H1 (cell line): Measurements from ENCODE around the gene WDR64. TPM values are rescaled to one million over a fixed set of nuclear protein-coding genes. Genes with fewer than 3 reads are reported as not detected.

Source experiments
- CTCF ChIA-PET: fragments of 300-600 bp; sonication (Branson Sonifier 250); formaldehyde crosslinking; loops from one replicate; lab custom pipeline; 2021; ENCODE audit not compliant: partially characterized antibody; lab: Charles Lee
- POLR2A ChIA-PET: fragments of 300-600 bp; sonication (Branson Sonifier 250); formaldehyde crosslinking; loops from one replicate; lab custom pipeline; 2021; ENCODE audit warnings: inconsistent platforms; ENCODE audit not compliant: partially characterized antibody; lab: Charles Lee
- DNase-seq, 2 experiments: peaks; one replicate each; pipeline versions ENCODE4 v3.0.0 to v3.0.0-alpha.2; 2010 to 2022; ENCODE audit warnings: low spot score in 2 of 2, low read depth in 1 of 2, mixed read lengths in 1 of 2
- FAIRE-seq: peaks from 2 replicates; lab custom pipeline; 2011; peaks lifted over from hg19 to GRCh38; lab: Jason Lieb, UNC
- H2AFZ ChIP-seq: 2 replicates; pipeline ENCODE4 v1.8.1; 2012; ENCODE audit warnings: low read length, inconsistent platforms
- H2AK5ac ChIP-seq: 2 replicates; pipeline ENCODE4 v1.6.1; 2013; ENCODE audit warnings: low read depth, low read length
- H2BK120ac ChIP-seq: replicated peaks from 2 replicates; pipeline ENCODE3; 2013; ENCODE audit warnings: low read depth, low read length, inconsistent platforms
- H2BK12ac ChIP-seq: 2 replicates; pipeline ENCODE4 v1.6.1; 2013; ENCODE audit warnings: low read depth, low read length
- H2BK15ac ChIP-seq: 2 replicates; pipeline ENCODE4 v1.6.1; 2013; ENCODE audit warnings: low read length
- H2BK20ac ChIP-seq: 2 replicates; pipeline ENCODE4 v1.6.1; 2013; ENCODE audit warnings: low read length
- H2BK5ac ChIP-seq: 2 replicates; pipeline ENCODE4 v1.6.1; 2013; ENCODE audit warnings: low read depth, low read length
- H3K14ac ChIP-seq: 2 replicates; pipeline ENCODE4 v1.6.1; 2013; ENCODE audit warnings: inconsistent platforms; ENCODE audit not compliant: insufficient read length
- H3K18ac ChIP-seq: 2 replicates; pipeline ENCODE4 v1.6.1; 2013; ENCODE audit warnings: low read length; ENCODE audit errors: extremely low read depth
- H3K23ac ChIP-seq: 2 replicates; pipeline ENCODE4 v1.6.1; 2013; ENCODE audit warnings: inconsistent platforms; ENCODE audit not compliant: insufficient read length
- H3K23me2 ChIP-seq: 2 replicates; pipeline ENCODE4 v1.6.1; 2013; ENCODE audit warnings: low read depth, low read length
- H3K27ac ChIP-seq: 2 replicates; pipeline ENCODE4 v1.6.1; 2011; ENCODE audit warnings: low read depth, low read length, inconsistent platforms
- H3K27me3 ChIP-seq, 4 experiments: replicated peaks in 1 of 4; 1 replicate in 1 of 4; 2 replicates in 3 of 4; pipeline versions ENCODE4 v1.6.1 to v1.8.1; 2011 to 2013; ENCODE audit warnings: low read length in 3 of 4, mild to moderate bottlenecking in 3 of 4, inconsistent platforms in 2 of 4, mixed read lengths in 2 of 4, moderate library complexity in 1 of 4; ENCODE audit not compliant: control insufficient read depth in 3 of 4, insufficient read depth in 3 of 4; ENCODE audit errors: extremely low read depth in 1 of 4
- H3K36me3 ChIP-seq, 4 experiments: 2 replicates each; pipeline versions ENCODE4 v1.6.1 to v1.8.1; 2011 to 2013; ENCODE audit warnings: mild to moderate bottlenecking in 4 of 4, low read length in 3 of 4, moderate library complexity in 2 of 4, control low read depth in 1 of 4, inconsistent platforms in 1 of 4; ENCODE audit not compliant: insufficient read depth in 4 of 4, control insufficient read depth in 2 of 4
- H3K4ac ChIP-seq: replicated peaks from 2 replicates; pipeline ENCODE3; 2013; ENCODE audit warnings: low read length, low read depth, mixed read lengths, inconsistent platforms; ENCODE audit not compliant: insufficient read length
- H3K4me1 ChIP-seq, 4 experiments: replicated peaks in 1 of 4; 1 replicate in 1 of 4; 2 replicates in 3 of 4; pipeline versions ENCODE4 v1.6.1 to v1.8.1; 2011 to 2013; ENCODE audit warnings: low read length in 3 of 4, inconsistent platforms in 2 of 4, mixed read lengths in 1 of 4; ENCODE audit not compliant: insufficient read depth in 4 of 4, control insufficient read depth in 3 of 4
- H3K4me2 ChIP-seq, 2 experiments: 2 replicates each; pipeline versions ENCODE4 v1.6.1 to v1.8.1; 2011 to 2013; ENCODE audit warnings: low read depth in 2 of 2, low read length in 2 of 2, control low read depth in 1 of 2, inconsistent platforms in 1 of 2, mild to moderate bottlenecking in 1 of 2; ENCODE audit not compliant: insufficient read depth in 1 of 2
- H3K4me3 ChIP-seq, 4 experiments: fragments of 200-600, 300-600 bp in 1 of 4; sonication (generic), shearing (Covaris generic), sonication (Bioruptor Twin) in 1 of 4; 2 replicates each; pipeline versions ENCODE4 v1.5.1 to v1.8.1; 2011 to 2016; ENCODE audit warnings: low read length in 4 of 4, low read depth in 3 of 4, control low read depth in 2 of 4, inconsistent platforms in 2 of 4, mild to moderate bottlenecking in 2 of 4, mixed read lengths in 1 of 4, moderate library complexity in 1 of 4; ENCODE audit not compliant: insufficient read depth in 2 of 4; ENCODE audit errors: extremely low read depth in 1 of 4
- H3K56ac ChIP-seq: replicated peaks from 2 replicates; pipeline ENCODE3; 2013; ENCODE audit warnings: low read depth, mild to moderate bottlenecking, mixed read lengths, low read length, inconsistent platforms; ENCODE audit not compliant: insufficient read length
- H3K79me1 ChIP-seq: 2 replicates; pipeline ENCODE4 v1.6.1; 2013; ENCODE audit warnings: low read depth, low read length, control low read depth
- H3K79me2 ChIP-seq, 2 experiments: 2 replicates each; pipeline versions ENCODE4 v1.6.1 to v1.8.1; 2012 to 2013; ENCODE audit warnings: low read length in 2 of 2, mild to moderate bottlenecking in 2 of 2, inconsistent platforms in 1 of 2; ENCODE audit not compliant: insufficient read depth in 2 of 2, control insufficient read depth in 1 of 2
- H3K9ac ChIP-seq, 4 experiments: replicated peaks in 1 of 4; 1 replicate in 1 of 4; 2 replicates in 3 of 4; pipeline versions ENCODE4 v1.6.1 to v1.8.1; 2011 to 2013; ENCODE audit warnings: low read depth in 3 of 4, low read length in 3 of 4, control low read depth in 2 of 4, mild to moderate bottlenecking in 2 of 4, moderate library complexity in 2 of 4, inconsistent platforms in 1 of 4; ENCODE audit errors: extremely low read depth in 1 of 4
- H3K9me3 ChIP-seq, 2 experiments: 2 replicates each; pipeline versions ENCODE4 v1.6.1 to v1.8.1; 2012 to 2013; ENCODE audit warnings: mild to moderate bottlenecking in 2 of 2, moderate library complexity in 2 of 2, control low read depth in 1 of 2, inconsistent platforms in 1 of 2, low read depth in 1 of 2, low read length in 1 of 2, mixed read lengths in 1 of 2; ENCODE audit not compliant: insufficient read depth in 2 of 2
- H4K20me1 ChIP-seq, 2 experiments: replicated peaks in 1 of 2; 2 replicates each; pipeline versions ENCODE3 to v1.8.1; 2011 to 2013; ENCODE audit warnings: inconsistent platforms in 2 of 2, low read length in 2 of 2, mild to moderate bottlenecking in 1 of 2; ENCODE audit not compliant: insufficient read depth in 2 of 2, control insufficient read depth in 1 of 2
- H4K5ac ChIP-seq: 2 replicates; pipeline ENCODE4 v1.6.1; 2013; ENCODE audit warnings: low read length, low read depth, mixed read lengths, inconsistent platforms; ENCODE audit not compliant: insufficient read length
- H4K8ac ChIP-seq: 2 replicates; pipeline ENCODE4 v1.8.0; 2013; ENCODE audit warnings: mild to moderate bottlenecking, moderate library complexity, low read length, inconsistent platforms; ENCODE audit not compliant: insufficient read depth; ENCODE audit errors: extremely low read depth
- H4K91ac ChIP-seq: replicated peaks from 2 replicates; pipeline ENCODE3; 2013; ENCODE audit warnings: low read length, mixed read lengths, inconsistent platforms; ENCODE audit not compliant: insufficient read length
- EP300 ChIP-seq, 2 experiments: IDR thresholded peaks; 1 replicate in 1 of 2; 2 replicates in 1 of 2; pipeline ENCODE4 v1.6.1; 2011 to 2012; ENCODE audit warnings: low read depth in 2 of 2, low read length in 2 of 2, mild to moderate bottlenecking in 2 of 2, borderline replicate concordance in 1 of 2, inconsistent platforms in 1 of 2, moderate library complexity in 1 of 2
- GABPA ChIP-seq: IDR thresholded peaks from 2 replicates; pipeline ENCODE4 v1.6.1; 2011; ENCODE audit warnings: mild to moderate bottlenecking, low read length, moderate library complexity, borderline replicate concordance; ENCODE audit not compliant: insufficient read depth
- JUN ChIP-seq: IDR thresholded peaks from 2 replicates; pipeline ENCODE4 v1.6.1; 2011; ENCODE audit warnings: low read depth, mild to moderate bottlenecking, improper control_type of control experiment, low read length
- KDM4A ChIP-seq: IDR thresholded peaks from one replicate; pipeline ENCODE4 v1.7.1; 2012; ENCODE audit warnings: low read depth, mild to moderate bottlenecking, moderate library complexity, low read length, inconsistent platforms; ENCODE audit not compliant: severe bottlenecking
- KDM5A ChIP-seq: fragments of 200-600 bp; IDR thresholded peaks from 2 replicates; pipeline ENCODE4 v1.7.1; 2012; ENCODE audit warnings: mild to moderate bottlenecking, low read length, inconsistent platforms, mixed read lengths
- MAX ChIP-seq: IDR thresholded peaks from 2 replicates; pipeline ENCODE4 v1.6.1; 2012; ENCODE audit warnings: inconsistent platforms
- POU5F1 ChIP-seq: IDR thresholded peaks from 2 replicates; pipeline ENCODE4 v1.6.1; 2011; ENCODE audit warnings: low read depth, mild to moderate bottlenecking, low read length, moderate library complexity
- RFX5 ChIP-seq: IDR thresholded peaks from 2 replicates; pipeline ENCODE4 v1.6.1; 2011; ENCODE audit warnings: low read depth, low read length, improper control_type of control experiment, borderline replicate concordance
- SP1 ChIP-seq: IDR thresholded peaks from 2 replicates; pipeline ENCODE4 v1.6.1; 2011; ENCODE audit warnings: low read depth, low read length
- SUZ12 ChIP-seq: fragments of 200-600 bp; sonication (generic); IDR thresholded peaks from 2 replicates; pipeline ENCODE4 v1.6.1; 2012; ENCODE audit warnings: mild to moderate bottlenecking, inconsistent platforms, low read length, moderate library complexity, mixed read lengths
- TEAD4 ChIP-seq: IDR thresholded peaks from 2 replicates; pipeline ENCODE4 v1.6.1; 2012; ENCODE audit warnings: low read depth, low read length, inconsistent platforms, mixed read lengths
- whole genome bisulfite sequencing, 2 experiments: shearing (Covaris generic) in 1 of 2; methylation state at CpG; one replicate each; pipeline versions ENCODE4 v1.1.6 to v1.1.7; 2013 to 2015; ENCODE audit warnings: low lambda C conversion rate in 2 of 2, mixed read lengths in 2 of 2, inconsistent platforms in 1 of 2, low coverage in 1 of 2, missing lambda C conversion rate in 1 of 2; ENCODE audit not compliant: insufficient replicate concordance in 2 of 2, insufficient coverage in 1 of 2, insufficient read length in 1 of 2; ENCODE audit errors: extremely low coverage in 1 of 2, missing lambda C conversion rate in 1 of 2; 5-methylcytosine and 5-hydroxymethylcytosine counted together
- long read RNA-seq, 2 experiments: library from RNA in 1 of 2; library from capped mRNA in 1 of 2; stranded (forward); transcript quantifications; one replicate each; pipeline ENCODE4 v2.0.0, GENCODE V29; 2021; ENCODE audit warnings: inconsistent platforms in 1 of 2
- polyA minus RNA-seq, 3 experiments: library from RNA; depleted of rRNA, polyadenylated mRNA; stranded (reverse); fragments of >200 nt; gene quantifications; 1 replicate in 2 of 3; 2 replicates in 1 of 3; pipeline ENCODE4 v1.2.3, GENCODE V29; 2011
- polyA plus RNA-seq, 7 experiments: library from polyadenylated mRNA; depleted of rRNA in 3 of 7; stranded (reverse) in 5 of 7; unstranded in 2 of 7; fragments of >200 nt in 5 of 7; fragments of 200-250 nt in 2 of 7; gene quantifications; 1 replicate in 5 of 7; 2 replicates in 1 of 7; 4 replicates in 1 of 7; pipeline versions ENCODE4 v1.2.1 to v1.2.3, GENCODE V29; 2011 to 2013; ENCODE audit warnings: missing spikeins in 2 of 7, mixed read lengths in 2 of 7
- total RNA-seq: library from RNA; stranded (reverse); fragmentation: NEBNext Ultra II Directional; extraction: Animal tissue kit (Norgen Biotek cat#: 25700); gene quantifications from 2 replicates; pipeline ENCODE4 v1.2.1, GENCODE V29; 2021

WDR64 gene
- total RNA-seq (not detected in 2 replicates), polyA plus RNA-seq (2011; rRNA removed) (0.02 TPM in 1 of 2 replicates, not detected in the other), polyA minus RNA-seq (2011; rRNA and poly(A)+ RNA removed) (not detected in 2 replicates)
- not detected for polyA plus RNA-seq (2011; cell fraction: cytosol; rRNA removed)
- polyA plus RNA-seq (2011; cell fraction: nucleus; rRNA removed): not detected
- not detected in 4 replicates for polyA plus RNA-seq (2012, experiment 1 of 2)
- not detected for polyA plus RNA-seq (2012, experiment 2 of 2)
- not detected for polyA plus RNA-seq (2013, experiment 1 of 2)
- polyA plus RNA-seq (2013, experiment 2 of 2): not detected
- polyA minus RNA-seq (2011; cell fraction: cytosol; rRNA and poly(A)+ RNA removed): not detected
- polyA minus RNA-seq (2011; cell fraction: nucleus; rRNA and poly(A)+ RNA removed): not detected
- long read RNA-seq, experiment 1: 0 reads
- long read RNA-seq, experiment 2, partial matches to known transcripts: 0 of 2 reads
- long read RNA-seq, experiment 2, other reads (novel, unspliced or antisense): 2 of 2 reads

GRCh38 chr1:241652012-241652411 lies at the start of gene WDR64:
WDR64 (plus strand) TSS chr1:241652281; CDS start chr1:241652485, 204 bp downstream.
- Histone ChIP-seq H3K23me2 (peaks cover 1% of the 10 kb centered on the region; the same call in 1 of the 2 replicates), H2BK12ac (no peak within 1 kb of the TSS), H3K79me1 (no peaks in the 10 kb centered on the region), H3K36me3 (no peaks in the 10 kb centered on the region), H3K4ac (no peak within 1 kb of the TSS), H3K18ac (no peak within 1 kb of the TSS), H2AK5ac (no peak within 1 kb of the TSS), H4K8ac (no peak within 1 kb of the TSS), H3K4me1 (no peaks in the 10 kb centered on the region), H2BK15ac (no peak within 1 kb of the TSS), H3K23ac (no peak within 1 kb of the TSS), H4K91ac (no peak within 1 kb of the TSS), H3K79me2 (no peaks in the 10 kb centered on the region), H3K4me2 (no peak within 1 kb of the TSS), H4K20me1 (no peaks in the 10 kb centered on the region), H3K9ac (no peak within 1 kb of the TSS), H3K9me3 (no peaks in the 10 kb centered on the region), H3K4me3 (no peak within 1 kb of the TSS), H3K56ac (no peak within 1 kb of the TSS), H2BK120ac (no peak within 1 kb of the TSS), H3K14ac (no peak within 1 kb of the TSS), H2BK20ac (no peak within 1 kb of the TSS), H3K27ac (no peak within 1 kb of the TSS), H2AFZ (0 out of 2 replicates have a peak within 1 kb of the TSS, but pooled peaks have one; percentile 7), H2BK5ac (no peak within 1 kb of the TSS), H3K27me3 (no peaks in the 10 kb centered on the region), H4K5ac (no peak within 1 kb of the TSS)
- ChIA-PET CTCF (no interaction called here), POLR2A (no interaction called here)
- no peak for FAIRE-seq
- WGBS, 2 experiments: 89% methylated on average over 4 of the region's 4 CpGs; no CpG with 5 or more reads in 1 of the 2 experiments
- TF ChIP-seq MAX (no peak), SP1 (no peak), KDM4A (no peak), RFX5 (no peak), POU5F1 (no peak), JUN (no peak), GABPA (no peak), EP300 (IDR thresholded peaks at IDR 0.05; ENCODE audit: borderline replicate concordance in 1 of 2, low read depth in 2 of 2, low read length in 2 of 2) (no peak), TEAD4 (no peak), SUZ12 (no peak), KDM5A (no peak)
- DNase-seq: no peak
